Neural cell (in vitro differentiated cells): ENCODE results near the gene DCC.

ENCODE experiments used
- EP300 ChIP-seq: fragments of 450-650 bp; conservative IDR thresholded peaks from 2 replicates; pipeline ENCODE4 v1.6.1; 2014; ENCODE audit warnings: antibody characterized with exemption, mild to moderate bottlenecking, moderate library complexity; ENCODE audit not compliant: poor library complexity, severe bottlenecking
- EZH2 ChIP-seq: fragments of 200-600, 300-800 bp; shearing (Covaris generic), sonication (generic); IDR thresholded peaks from 2 replicates; pipeline ENCODE4 v1.6.1; 2014; ENCODE audit warnings: antibody characterized with exemption, low read length, borderline replicate concordance, mild to moderate bottlenecking; ENCODE audit not compliant: insufficient read depth, poor library complexity, severe bottlenecking
- MXI1 ChIP-seq: fragments of 450-650 bp; conservative IDR thresholded peaks from 2 replicates; pipeline ENCODE4 v1.6.1; 2014; ENCODE audit warnings: antibody characterized with exemption, mild to moderate bottlenecking; ENCODE audit not compliant: poor library complexity, severe bottlenecking
- POLR2AphosphoS5 ChIP-seq: IDR thresholded peaks from 2 replicates; pipeline ENCODE4 v1.6.1; 2012
- RAD21 ChIP-seq: fragments of 450-650 bp; conservative IDR thresholded peaks from 2 replicates; pipeline ENCODE4 v1.6.1; 2014; ENCODE audit warnings: antibody characterized with exemption, mild to moderate bottlenecking, moderate library complexity
- SMC3 ChIP-seq: fragments of 450-650 bp; conservative IDR thresholded peaks from 2 replicates; pipeline ENCODE4 v1.6.1; 2014; ENCODE audit warnings: antibody characterized with exemption, mild to moderate bottlenecking, moderate library complexity; ENCODE audit not compliant: poor library complexity
- TAF1 ChIP-seq: IDR thresholded peaks from 2 replicates; pipeline ENCODE4 v1.6.1; 2012; ENCODE audit warnings: low read depth
- TF ChIP-seq, protein P1 (sequence below): IDR thresholded peaks from 2 replicates; pipeline ENCODE4 v1.6.1; 2012; ENCODE audit warnings: borderline replicate concordance
- TF ChIP-seq, protein P2 (sequence below): fragments of 450-650 bp; IDR thresholded peaks from 2 replicates; pipeline ENCODE4 v1.5.1; 2014; ENCODE audit warnings: antibody characterized with exemption, mild to moderate bottlenecking, moderate library complexity; ENCODE audit not compliant: poor library complexity, severe bottlenecking

DNA sequence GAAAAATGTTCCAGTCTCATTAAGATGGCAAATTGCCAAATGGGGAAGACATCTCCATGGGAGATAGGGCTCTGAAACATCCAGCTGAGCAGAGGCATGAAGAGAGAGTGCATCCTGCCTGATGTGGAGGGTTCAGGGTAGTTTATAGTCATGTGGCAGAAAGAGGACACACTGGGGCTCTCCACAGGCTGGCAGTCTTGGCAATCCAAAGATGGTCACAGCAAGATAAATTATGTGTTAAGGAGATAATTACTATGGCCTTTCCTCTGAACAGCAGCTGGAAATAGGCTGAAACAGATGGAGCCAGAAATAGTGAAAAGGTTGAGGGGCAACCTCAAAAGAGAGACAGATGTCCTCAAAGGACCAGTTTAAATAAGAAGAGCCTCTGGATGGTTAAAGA lies 97.2 kb downstream of the DCC start:
- TF ChIP-seq, protein P1, sequence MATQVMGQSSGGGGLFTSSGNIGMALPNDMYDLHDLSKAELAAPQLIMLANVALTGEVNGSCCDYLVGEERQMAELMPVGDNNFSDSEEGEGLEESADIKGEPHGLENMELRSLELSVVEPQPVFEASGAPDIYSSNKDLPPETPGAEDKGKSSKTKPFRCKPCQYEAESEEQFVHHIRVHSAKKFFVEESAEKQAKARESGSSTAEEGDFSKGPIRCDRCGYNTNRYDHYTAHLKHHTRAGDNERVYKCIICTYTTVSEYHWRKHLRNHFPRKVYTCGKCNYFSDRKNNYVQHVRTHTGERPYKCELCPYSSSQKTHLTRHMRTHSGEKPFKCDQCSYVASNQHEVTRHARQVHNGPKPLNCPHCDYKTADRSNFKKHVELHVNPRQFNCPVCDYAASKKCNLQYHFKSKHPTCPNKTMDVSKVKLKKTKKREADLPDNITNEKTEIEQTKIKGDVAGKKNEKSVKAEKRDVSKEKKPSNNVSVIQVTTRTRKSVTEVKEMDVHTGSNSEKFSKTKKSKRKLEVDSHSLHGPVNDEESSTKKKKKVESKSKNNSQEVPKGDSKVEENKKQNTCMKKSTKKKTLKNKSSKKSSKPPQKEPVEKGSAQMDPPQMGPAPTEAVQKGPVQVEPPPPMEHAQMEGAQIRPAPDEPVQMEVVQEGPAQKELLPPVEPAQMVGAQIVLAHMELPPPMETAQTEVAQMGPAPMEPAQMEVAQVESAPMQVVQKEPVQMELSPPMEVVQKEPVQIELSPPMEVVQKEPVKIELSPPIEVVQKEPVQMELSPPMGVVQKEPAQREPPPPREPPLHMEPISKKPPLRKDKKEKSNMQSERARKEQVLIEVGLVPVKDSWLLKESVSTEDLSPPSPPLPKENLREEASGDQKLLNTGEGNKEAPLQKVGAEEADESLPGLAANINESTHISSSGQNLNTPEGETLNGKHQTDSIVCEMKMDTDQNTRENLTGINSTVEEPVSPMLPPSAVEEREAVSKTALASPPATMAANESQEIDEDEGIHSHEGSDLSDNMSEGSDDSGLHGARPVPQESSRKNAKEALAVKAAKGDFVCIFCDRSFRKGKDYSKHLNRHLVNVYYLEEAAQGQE: no peak
- TF ChIP-seq, protein P2, sequence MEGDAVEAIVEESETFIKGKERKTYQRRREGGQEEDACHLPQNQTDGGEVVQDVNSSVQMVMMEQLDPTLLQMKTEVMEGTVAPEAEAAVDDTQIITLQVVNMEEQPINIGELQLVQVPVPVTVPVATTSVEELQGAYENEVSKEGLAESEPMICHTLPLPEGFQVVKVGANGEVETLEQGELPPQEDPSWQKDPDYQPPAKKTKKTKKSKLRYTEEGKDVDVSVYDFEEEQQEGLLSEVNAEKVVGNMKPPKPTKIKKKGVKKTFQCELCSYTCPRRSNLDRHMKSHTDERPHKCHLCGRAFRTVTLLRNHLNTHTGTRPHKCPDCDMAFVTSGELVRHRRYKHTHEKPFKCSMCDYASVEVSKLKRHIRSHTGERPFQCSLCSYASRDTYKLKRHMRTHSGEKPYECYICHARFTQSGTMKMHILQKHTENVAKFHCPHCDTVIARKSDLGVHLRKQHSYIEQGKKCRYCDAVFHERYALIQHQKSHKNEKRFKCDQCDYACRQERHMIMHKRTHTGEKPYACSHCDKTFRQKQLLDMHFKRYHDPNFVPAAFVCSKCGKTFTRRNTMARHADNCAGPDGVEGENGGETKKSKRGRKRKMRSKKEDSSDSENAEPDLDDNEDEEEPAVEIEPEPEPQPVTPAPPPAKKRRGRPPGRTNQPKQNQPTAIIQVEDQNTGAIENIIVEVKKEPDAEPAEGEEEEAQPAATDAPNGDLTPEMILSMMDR: no peak
- no peak for TF ChIP-seq RAD21
- no peak for TF ChIP-seq POLR2AphosphoS5
- no peak for TF ChIP-seq EP300
- no peak for TF ChIP-seq MXI1
- TF ChIP-seq EZH2: no peak
- no peak for TF ChIP-seq TAF1
- TF ChIP-seq SMC3: no peak
